Liver (tissue), 9 donors: ENCODE results near the gene SLC7A5. TPM values are rescaled to one million over a fixed set of nuclear protein-coding genes. Genes with fewer than 3 reads are reported as not detected.

Experiments
- DNase-seq: peaks from one replicate; pipeline ENCODE4 v3.0.0-alpha.2; 2017; ENCODE audit warnings: low spot score
- H3K27ac ChIP-seq, 2 donors: one replicate each; pipeline ENCODE4 v1.7.0; 2013; ENCODE audit warnings: inconsistent platforms in 2 of 2, low read length in 2 of 2, control low read depth in 1 of 2, low read depth in 1 of 2, mild to moderate bottlenecking in 1 of 2
- H3K27me3 ChIP-seq, 4 donors: one replicate each; pipeline versions ENCODE4 v1.6.1 to v1.7.0; 2013; ENCODE audit warnings: low read length in 3 of 4, inconsistent platforms in 1 of 4, mild to moderate bottlenecking in 1 of 4, moderate library complexity in 1 of 4; ENCODE audit not compliant: control insufficient read depth in 4 of 4, insufficient read depth in 4 of 4
- H3K36me3 ChIP-seq, 4 donors: one replicate each; pipeline versions ENCODE4 v1.6.1 to v1.7.0; 2013; ENCODE audit warnings: low read length in 3 of 4, mild to moderate bottlenecking in 3 of 4, low read depth in 1 of 4, moderate library complexity in 1 of 4; ENCODE audit not compliant: control insufficient read depth in 4 of 4, insufficient read depth in 3 of 4
- H3K4me1 ChIP-seq, 4 donors: one replicate each; pipeline versions ENCODE4 v1.6.1 to v1.7.0; 2013; ENCODE audit warnings: low read length in 3 of 4, mild to moderate bottlenecking in 3 of 4, moderate library complexity in 1 of 4; ENCODE audit not compliant: control insufficient read depth in 4 of 4, insufficient read depth in 4 of 4
- H3K4me3 ChIP-seq, 3 donors: one replicate each; pipeline versions ENCODE4 v1.6.1 to v1.7.0; 2013; ENCODE audit warnings: low read length in 3 of 3, control low read depth in 1 of 3, low read depth in 1 of 3, mild to moderate bottlenecking in 1 of 3
- H3K9ac ChIP-seq, 2 donors: one replicate each; pipeline ENCODE4 v1.7.0; 2013; ENCODE audit warnings: low read length in 2 of 2, mild to moderate bottlenecking in 2 of 2, moderate library complexity in 2 of 2, control low read depth in 1 of 2, low read depth in 1 of 2
- H3K9me3 ChIP-seq, 4 donors: one replicate each; pipeline versions ENCODE4 v1.6.1 to v1.7.0; 2013; ENCODE audit warnings: low read length in 3 of 4; ENCODE audit not compliant: control insufficient read depth in 4 of 4
- CTCF ChIP-seq: fragments of 150-350 bp; IDR thresholded peaks from 2 replicates; pipeline ENCODE4 v1.5.1; 2017; ENCODE audit warnings: improper control_type of control experiment, low read depth, low read length; ENCODE audit not compliant: missing input control
- EGR1 ChIP-seq, 2 donors: IDR thresholded peaks; 2 replicates each; pipeline ENCODE4 v1.6.1; 2016 to 2018; ENCODE audit warnings: antibody characterized with exemption in 2 of 2, low read depth in 2 of 2
- FOXA1 ChIP-seq: IDR thresholded peaks from 2 replicates; pipeline ENCODE4 v1.6.1; 2016; ENCODE audit warnings: antibody characterized with exemption
- FOXA2 ChIP-seq: IDR thresholded peaks from 2 replicates; pipeline ENCODE4 v1.6.1; 2016; ENCODE audit warnings: antibody characterized with exemption
- HNF4A ChIP-seq, 2 donors: conservative IDR thresholded peaks; 2 replicates each; pipeline ENCODE4 v1.6.1; 2016; ENCODE audit warnings: antibody characterized with exemption in 2 of 2, mild to moderate bottlenecking in 2 of 2
- HNF4G ChIP-seq: IDR thresholded peaks from 2 replicates; pipeline ENCODE4 v1.6.1; 2016; ENCODE audit warnings: antibody characterized with exemption
- JUND ChIP-seq, 2 donors: IDR thresholded peaks; 2 replicates each; pipeline ENCODE4 v1.6.1; 2016; ENCODE audit warnings: antibody characterized with exemption in 2 of 2
- MAX ChIP-seq: IDR thresholded peaks from 2 replicates; pipeline ENCODE4 v1.6.1; 2016; ENCODE audit warnings: antibody characterized with exemption
- RAD21 ChIP-seq, 2 donors: IDR thresholded peaks; 2 replicates each; pipeline ENCODE4 v1.6.1; 2016; ENCODE audit warnings: antibody characterized with exemption in 2 of 2, mild to moderate bottlenecking in 2 of 2
- REST ChIP-seq: IDR thresholded peaks from 2 replicates; pipeline ENCODE4 v1.6.1; 2016; ENCODE audit warnings: antibody characterized with exemption, mild to moderate bottlenecking
- RXRA ChIP-seq, 2 donors: IDR thresholded peaks; 2 replicates each; pipeline ENCODE4 v1.6.1; 2017 to 2018; ENCODE audit warnings: antibody characterized with exemption in 2 of 2, mild to moderate bottlenecking in 1 of 2
- SP1 ChIP-seq: IDR thresholded peaks from 2 replicates; pipeline ENCODE4 v1.6.1; 2018; ENCODE audit warnings: antibody characterized with exemption, mild to moderate bottlenecking
- YY1 ChIP-seq: IDR thresholded peaks from 2 replicates; pipeline ENCODE4 v1.6.1; 2016; ENCODE audit warnings: antibody characterized with exemption, mild to moderate bottlenecking
- ZBTB33 ChIP-seq: IDR thresholded peaks from 2 replicates; pipeline ENCODE4 v1.6.1; 2016; ENCODE audit warnings: antibody characterized with exemption
- WGBS: extraction: QIAGEN DNeasy Blood & Tissue Kit; methylation state at CpG from one replicate; pipeline ENCODE4 v1.1.7; 2013; 5-methylcytosine and 5-hydroxymethylcytosine counted together
- polyA plus RNA-seq, 2 donors: library from polyadenylated mRNA; stranded (reverse) in 1 of 2; unstranded in 1 of 2; fragments of 200-250 nt in 1 of 2; fragments of >200 nt in 1 of 2; fragmentation: Nextera tagmentation in 1 of 2; extraction: Ambion mirVana in 1 of 2; gene quantifications; one replicate each; pipeline versions ENCODE4 v1.2.1 to v1.2.3, GENCODE V29; 2013 to 2015
- total RNA-seq, 2 donors: library from RNA; depleted of rRNA; stranded (reverse); fragments of >200 nt; gene quantifications; one replicate each; pipeline ENCODE4 v1.2.3, GENCODE V29; 2014
- donor health status: healthy.
- donor health status: healthy.
- donor health status: healthy.
- donor health status: healthy.
- donor health status: healthy.

SLC7A5 gene
- total and polyA plus RNA-seq, 4 donors: 4.5 to 66.0 (median 10.6) TPM

GRCh38 chr16:87849419-87850008 lies 19.8 kb downstream of the SLC7A5 start:
- Histone ChIP-seq H3K27ac (peak overlapping the region in 1 of 2 donors; percentile 94), H3K4me1 (peaks cover 30 to 86% (median 69%) of the 10 kb centered on the region in 4 donors), H3K4me3 (no peak overlapping the region), H3K36me3 (peaks cover 0 to 2% (median 0%) of the 10 kb centered on the region in 4 donors), H3K9ac (no peak overlapping the region), H3K9me3 (no peaks in the 10 kb centered on the region), H3K27me3 (no peaks in the 10 kb centered on the region)
- 66% methylated on average over 16 of the region's 16 CpGs for WGBS
- TF ChIP-seq RAD21 (IDR thresholded peaks at IDR 0.05): no peak
- no peak for TF ChIP-seq SP1
- TF ChIP-seq ZBTB33: no peak
- no peak for TF ChIP-seq FOXA2
- no peak for TF ChIP-seq EGR1 (IDR thresholded peaks at IDR 0.05; ENCODE audit: low read depth in 2 of 2)
- no peak for TF ChIP-seq FOXA1
- TF ChIP-seq RXRA (IDR thresholded peaks at IDR 0.05): no peak
- no peak for TF ChIP-seq JUND (IDR thresholded peaks at IDR 0.05)
- no peak for TF ChIP-seq YY1
- no peak for TF ChIP-seq MAX
- TF ChIP-seq HNF4A (conservative IDR thresholded peaks at IDR 0.05): no peak
- no peak for TF ChIP-seq HNF4G
- no peak for TF ChIP-seq CTCF
- no peak for TF ChIP-seq REST
- no peak for DNase-seq

GRCh38 chr16:87848676-87849345 lies 20.5 kb downstream of the SLC7A5 start:
- TF ChIP-seq EGR1 (IDR thresholded peaks at IDR 0.05; ENCODE audit: low read depth in 2 of 2): no peak
- no peak for DNase-seq
- Histone ChIP-seq H3K9ac (peak overlapping the region in 1 of 2 donors; percentile 11), H3K4me3 (no peak overlapping the region), H3K9me3 (no peaks in the 10 kb centered on the region), H3K36me3 (peaks cover 0 to 2% (median 0%) of the 10 kb centered on the region in 4 donors), H3K4me1 (peaks cover 27 to 93% (median 76%) of the 10 kb centered on the region in 4 donors), H3K27ac (peak overlapping the region; percentile 75 to 94), H3K27me3 (no peaks in the 10 kb centered on the region)
- 61% methylated on average over 18 of the region's 18 CpGs for WGBS
